GM21723 (cell line): ENCODE data around the gene TNNI2.

Source experiments
- ATAC-seq: cut with Tn5 transposase; IDR thresholded peaks from one replicate; pipeline ENCODE4 v1.9.1; 2021; ENCODE audit warnings: mild to moderate bottlenecking, moderate library complexity; ENCODE audit not compliant: unreplicated experiment

The TNNI2 gene

GRCh38 chr11:1844221-1845094, 5.7 kb downstream of the TNNI2 start:
- ATAC-seq, result no peak

GRCh38 chr11:1845095-1845429, 6.3 kb downstream of the TNNI2 start:
- ATAC-seq, result no peak

DNA sequence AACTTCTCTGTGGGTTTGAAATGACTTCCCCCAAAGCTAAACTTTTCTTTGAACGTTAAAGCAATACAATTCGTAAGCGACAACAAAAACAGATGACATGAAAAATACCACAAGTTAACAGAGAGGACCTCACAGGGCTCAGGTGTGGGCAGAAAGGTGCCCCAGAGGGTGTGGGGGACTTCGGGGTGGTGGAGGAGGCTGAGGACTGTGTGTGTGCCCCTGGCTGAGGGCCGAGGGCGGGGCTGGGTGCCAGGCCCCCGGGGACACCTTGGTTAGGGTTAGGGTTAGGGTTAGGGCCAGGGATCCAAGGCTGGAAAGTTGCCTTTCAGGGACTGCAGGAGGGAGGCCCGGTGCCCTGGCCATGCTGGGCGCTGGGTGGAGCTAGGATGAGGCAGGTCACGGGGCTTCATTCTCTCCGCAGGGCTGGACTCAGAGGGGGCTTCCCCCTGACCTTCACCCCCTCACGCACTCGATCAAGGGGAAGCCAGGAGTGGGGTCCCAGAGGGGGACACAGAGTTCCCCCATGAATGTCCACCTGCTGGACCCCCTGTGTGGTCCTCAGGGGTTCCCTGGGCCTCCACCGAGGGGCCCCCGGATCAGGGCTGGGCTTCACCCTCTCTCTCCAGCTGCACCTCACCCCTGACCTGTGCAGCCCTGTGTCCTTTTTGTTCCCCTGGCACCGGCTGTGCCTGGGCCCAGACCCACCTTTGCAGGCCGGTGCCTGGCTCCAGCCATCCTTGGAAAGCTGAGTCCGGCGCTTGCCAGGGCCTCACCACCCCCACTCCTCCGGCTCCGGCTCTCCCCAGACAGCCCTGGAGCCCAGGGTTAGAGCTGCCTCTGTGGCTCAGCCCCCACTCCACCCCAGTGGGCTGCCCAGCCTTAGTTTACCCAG, 7.0 kb downstream of the TNNI2 start:
- no peak for ATAC-seq

- no peak for ATAC-seq
Observed at GRCh38 chr11:1846453-1846932, 7.7 kb downstream of the TNNI2 start.

DNA sequence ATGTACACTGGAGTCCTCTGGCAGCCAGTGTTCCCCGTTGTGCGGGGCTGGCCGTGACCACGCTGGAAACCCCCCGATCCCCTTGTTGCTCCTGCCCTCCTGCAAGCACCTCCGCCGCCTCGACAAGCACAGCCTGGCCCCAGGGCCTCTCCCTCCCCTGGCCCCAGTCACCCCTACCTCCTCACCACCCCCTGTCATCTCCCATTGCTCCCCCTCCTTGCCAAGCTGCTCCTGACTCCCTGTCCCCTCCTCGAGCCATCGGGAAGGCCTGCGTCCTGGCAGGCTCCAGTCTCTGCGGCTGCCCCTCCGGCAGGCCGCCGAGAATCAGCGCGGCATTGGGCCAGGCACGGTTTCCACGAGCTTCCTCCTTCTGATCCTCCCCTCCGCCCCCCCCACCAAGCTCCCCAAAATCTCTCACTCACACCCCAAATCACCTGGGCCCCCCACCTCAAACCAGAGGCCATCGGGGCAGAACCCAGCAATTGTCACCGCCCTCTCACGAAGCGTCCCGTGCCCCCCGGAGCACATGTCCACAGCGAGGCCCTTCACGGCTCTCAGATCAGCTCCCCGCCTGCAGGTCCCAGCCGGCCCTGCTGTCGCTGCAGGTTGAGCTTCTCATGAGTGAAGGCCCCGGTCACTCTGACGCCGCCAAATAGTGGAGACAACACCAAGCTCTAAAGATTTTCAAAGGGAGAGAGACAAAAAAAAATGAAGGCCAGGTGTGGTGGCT, 8.4 kb downstream of the TNNI2 start:
- no peak for ATAC-seq

DNA sequence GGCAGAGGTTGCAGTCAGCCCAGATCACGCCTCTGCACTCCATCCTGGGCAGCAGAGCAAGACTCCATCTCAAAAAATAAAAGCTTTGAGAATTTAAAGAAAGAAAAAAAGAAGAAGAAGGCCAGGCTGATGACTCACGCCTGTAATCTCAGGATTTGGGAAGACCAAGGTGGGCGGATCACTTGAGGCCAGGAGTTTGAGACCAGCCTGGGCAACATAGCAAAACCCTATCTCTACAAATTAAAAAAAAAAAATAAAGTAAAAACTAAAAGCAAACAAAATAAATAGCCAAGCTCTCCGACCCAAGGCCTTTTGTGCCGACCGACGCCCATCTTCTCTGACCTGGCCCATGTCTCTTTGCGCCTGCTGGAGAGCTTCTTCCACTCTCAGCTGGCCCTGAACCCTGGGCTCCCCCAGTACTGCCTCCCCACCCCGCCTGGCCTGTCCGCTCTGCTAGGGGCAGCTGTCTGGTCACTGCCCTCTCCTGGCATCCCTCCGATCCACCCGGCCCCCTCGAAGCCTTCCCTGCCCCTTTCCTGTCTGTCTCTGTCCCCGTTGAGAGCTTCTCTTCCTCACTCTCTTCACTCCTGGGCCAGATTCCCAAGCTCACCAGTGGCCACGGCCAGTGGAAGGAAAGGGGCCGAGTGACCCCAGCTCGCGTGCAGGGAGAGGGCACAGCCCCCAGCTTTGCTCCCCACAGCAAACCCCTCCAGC, 9.3 kb downstream of the TNNI2 start:
- ATAC-seq, result no peak

DNA sequence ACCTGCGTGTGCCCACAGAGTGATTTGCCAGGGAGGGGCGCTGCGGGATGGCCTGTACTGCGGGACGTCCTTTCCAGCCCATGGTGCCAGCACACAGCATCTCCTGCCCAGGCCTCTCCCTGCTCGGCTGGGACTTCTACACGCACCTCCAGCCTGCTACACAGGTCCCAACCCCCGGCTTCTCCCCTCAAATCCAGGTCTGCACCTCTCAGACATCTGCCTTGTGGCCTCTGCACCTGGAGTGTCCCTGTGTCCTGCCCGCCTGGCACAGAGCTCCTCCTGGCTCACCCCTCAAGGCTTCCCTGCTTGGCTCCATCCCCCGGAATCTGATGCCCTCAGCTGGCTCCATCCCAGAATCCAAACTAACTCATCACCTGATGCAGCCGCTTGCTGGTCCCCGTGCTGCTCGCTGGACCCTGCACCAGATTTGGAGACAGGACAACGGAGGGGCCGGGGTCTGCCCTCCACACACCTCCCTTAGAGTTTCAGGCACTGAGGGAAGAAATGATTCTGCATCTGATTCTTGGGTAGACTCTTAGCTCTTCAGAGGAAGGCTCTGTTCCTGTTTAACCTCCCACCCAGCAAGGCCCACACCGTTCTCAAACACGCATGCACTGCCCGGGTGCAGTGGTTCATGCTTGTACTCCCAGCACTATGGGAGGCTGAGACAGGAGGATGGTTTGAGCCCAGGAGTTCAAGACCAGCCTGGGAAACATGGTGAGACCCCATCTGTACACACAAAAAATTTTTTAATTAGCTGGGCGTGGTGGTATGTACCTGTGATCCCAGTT, 10.1 kb downstream of the TNNI2 start:
- no peak for ATAC-seq

DNA sequence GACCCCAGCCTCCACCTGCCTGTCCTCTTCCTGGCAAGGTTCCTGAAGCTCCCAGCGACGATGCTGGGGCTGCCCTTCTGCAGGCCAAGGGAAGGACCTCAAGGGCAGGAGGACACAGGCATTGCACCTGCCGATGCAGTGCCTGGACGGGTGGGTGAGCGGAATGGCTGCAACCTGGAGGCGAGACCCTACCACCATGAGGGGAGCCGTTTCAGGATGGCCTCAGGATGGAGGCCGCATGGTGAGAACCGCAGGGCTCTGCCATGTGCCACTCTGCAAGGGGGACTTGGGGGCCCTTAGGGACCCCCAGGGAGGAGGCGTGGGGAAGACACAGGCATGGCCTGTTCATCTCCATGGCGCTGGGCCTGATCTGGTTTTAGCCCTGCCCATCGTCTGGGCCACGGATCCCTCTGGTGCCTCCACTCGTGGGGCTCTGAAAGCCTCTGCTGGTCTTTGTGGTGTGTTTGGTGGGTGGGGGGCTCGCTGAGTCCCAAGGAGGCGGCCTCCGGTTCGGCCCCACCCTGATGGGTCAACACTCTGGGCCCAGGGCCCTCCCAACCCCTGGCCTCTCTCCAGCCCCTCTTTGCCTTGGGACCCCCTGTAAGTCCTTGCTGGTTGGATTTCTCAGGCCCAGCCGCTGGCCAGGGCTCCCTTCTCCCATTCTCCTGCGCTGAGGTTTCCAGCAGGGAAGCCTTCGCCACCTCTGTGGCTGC, 12.8 kb downstream of the TNNI2 start:
- ATAC-seq, result no peak

DNA sequence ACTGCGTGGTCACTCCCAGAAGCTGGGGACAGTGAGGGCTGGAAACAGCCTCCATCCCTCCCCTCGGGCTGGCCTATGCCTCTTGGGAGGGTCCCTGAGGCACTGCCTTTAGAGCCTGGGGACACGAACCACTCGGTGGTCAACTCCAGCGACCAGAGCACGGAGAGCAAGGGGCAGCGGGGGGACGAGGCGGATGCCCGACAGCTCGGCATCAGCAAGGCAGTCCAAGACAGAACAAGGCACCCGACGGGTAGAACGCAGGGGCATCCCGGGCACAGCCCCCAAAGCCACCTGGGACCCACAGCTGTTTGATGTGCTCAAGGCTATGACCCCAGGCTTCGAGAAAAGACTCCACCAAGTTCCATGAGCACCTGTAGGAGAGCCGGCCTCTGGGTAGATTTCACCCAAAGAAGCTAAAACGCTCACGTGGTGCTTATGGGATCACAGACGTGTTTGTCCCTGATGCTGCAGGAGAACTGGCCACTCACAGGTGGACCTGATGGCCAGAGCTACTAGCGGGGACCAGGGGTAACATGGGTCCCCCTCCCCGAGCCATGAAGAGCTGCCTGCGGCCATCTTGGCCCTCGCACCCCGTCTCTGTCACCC, 13.6 kb downstream of the TNNI2 start:
- peak; percentile 1 for ATAC-seq

DNA sequence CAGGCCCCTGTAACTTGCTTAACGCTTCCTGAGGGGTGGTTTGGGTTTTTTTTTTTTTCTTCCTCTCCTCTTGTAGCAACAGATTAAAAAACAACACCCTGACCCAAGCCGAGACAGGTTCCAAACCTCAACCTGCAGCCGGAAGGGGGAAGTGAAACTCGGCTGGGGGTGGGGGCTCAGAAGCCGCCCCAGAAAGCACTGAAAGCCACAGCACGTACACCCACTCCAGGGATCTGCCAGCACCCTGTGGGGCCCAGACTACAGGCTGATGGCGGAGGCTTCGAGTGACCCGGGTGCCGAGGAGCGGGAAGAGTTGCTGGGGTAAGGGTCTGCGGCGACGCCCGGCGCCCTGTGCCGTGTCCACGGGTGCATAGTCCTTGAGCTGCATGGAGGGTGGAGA, 14.1 kb downstream of the TNNI2 start, which contains the start of gene LSP1:
Gene LSP1, plus strand, starts transcription at position 208 of the 400 bp plus-strand sequence. Its CDS starts 61 bp downstream, at position 269.
- peak; percentile 43 for ATAC-seq

GRCh38 chr11:1853376-1854131, 14.8 kb downstream of the TNNI2 start:
- ATAC-seq, result no peak

GRCh38 chr11:1854132-1854948, 15.6 kb downstream of the TNNI2 start:
- ATAC-seq, result peak; percentile 16

DNA sequence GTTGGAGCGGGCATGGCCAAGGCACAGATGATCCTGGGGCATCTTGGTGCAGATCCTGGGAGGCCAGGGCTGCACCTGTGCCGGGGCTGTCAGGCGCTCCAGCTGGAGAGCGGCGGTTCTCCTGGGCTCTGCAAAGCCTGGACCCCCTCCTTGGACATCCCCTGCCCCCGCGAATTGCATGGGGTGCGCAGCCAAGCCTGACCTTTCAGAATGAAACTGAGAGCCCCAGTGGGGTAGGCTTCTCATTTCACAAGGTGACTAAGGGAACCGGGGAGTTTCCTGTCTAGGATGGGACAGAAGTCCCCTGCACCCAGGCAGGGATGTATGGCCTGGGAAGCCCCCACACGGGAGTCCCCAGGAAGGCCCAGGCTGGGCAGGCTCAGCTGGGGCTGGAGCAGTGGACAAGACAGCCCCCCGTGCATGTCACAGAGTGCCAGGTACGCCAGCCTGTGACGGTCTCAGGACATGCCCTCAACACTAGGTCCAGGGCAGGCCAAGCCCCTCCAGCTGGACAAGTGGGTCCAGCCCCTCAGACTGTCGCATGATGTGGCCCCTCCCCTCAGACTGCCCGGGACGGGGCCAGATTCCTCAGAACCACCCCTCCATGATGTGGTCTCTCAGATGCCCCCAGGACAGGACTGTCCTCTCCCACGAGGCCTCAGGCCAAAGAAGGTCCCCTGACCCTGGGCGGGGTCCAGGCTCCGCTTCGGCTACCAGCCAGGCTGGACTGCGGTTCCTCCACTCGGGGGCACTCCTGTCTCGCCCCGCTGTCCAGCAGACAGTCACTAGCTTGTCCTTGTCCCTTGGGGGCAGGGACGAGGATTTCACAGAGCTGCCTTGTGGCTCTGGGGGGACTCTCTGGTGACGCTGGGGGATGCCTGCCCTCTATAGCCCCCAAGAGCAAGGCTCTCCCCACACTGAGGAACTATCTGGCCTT, 16.4 kb downstream of the TNNI2 start:
- ATAC-seq, result peak; percentile 39

DNA sequence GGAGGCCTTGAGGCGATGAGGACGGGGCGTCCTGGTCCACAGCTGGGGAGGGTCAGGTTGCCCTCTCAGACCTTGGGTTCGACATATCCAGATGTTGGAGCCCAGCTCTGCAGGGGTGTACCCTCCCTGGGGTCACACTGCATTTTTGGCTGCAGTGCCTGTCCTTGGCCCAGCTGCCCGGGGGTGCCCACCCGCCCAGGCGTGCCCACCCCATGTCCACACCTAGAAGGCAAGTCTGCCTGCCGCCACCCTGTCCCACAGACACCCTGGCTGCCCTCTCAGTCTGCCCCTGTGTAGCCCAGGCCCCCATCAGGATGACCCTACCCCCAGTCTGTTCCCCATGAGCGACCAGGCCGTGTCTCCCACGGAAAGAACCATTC, 17.1 kb downstream of the TNNI2 start:
- ATAC-seq, result no peak

GRCh38 chr11:1856306-1857005, 17.7 kb downstream of the TNNI2 start:
- ATAC-seq, result no peak
